ENCODE results near the gene STX8.

The STX8 gene

DNA sequence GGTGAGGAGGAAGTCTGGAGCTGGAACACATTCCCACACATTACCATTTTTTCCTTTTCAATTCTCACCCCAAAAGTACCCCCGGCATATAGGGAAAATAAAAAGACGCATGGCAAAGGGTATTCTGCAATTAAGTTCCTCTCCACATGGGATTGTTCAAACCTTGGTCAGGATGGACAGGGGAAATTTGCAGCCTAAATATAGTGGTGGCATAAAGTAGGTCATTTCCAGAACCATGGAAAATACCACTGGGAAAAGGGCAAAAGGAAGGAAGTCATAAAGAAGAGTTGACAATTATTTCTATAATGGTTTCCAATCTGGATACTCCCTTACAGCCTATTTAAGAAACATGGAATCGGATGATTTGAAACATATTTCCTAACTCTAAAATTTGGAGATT lies 135.8 kb downstream of the STX8 start:
- TF ChIP-seq POLR2A (IDR thresholded peaks at IDR 0.05; ENCODE audit: low read depth, low read length): no peak
- FAIRE-seq (no peak), DNase-seq (ENCODE audit: insufficient read length, low spot score) (no peak)

DNA sequence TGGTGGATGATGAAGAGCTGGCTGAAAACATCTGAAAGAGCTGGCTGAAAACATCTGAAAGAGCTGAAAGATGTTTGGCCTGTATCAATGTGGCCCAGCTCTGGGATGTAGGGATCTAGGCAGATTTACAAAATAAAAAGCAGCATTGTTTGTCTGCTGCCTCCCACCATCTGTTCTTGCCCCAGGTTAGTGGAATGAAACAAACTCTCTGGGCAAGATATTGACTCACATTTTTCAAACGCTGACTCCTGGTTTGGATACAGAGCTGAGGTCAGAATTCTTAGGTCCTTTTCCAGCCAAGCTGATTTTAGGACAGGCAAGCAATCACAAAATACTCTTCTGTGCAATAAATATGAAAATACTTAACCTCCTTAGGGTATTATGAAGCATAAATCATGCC lies 139.0 kb downstream of the STX8 start:
- FAIRE-seq: no peak
- DNase-seq (ENCODE audit: insufficient read length, low spot score): no peak
- no peak for TF ChIP-seq PAX5 (IDR thresholded peaks at IDR 0.05; ENCODE audit: insufficient read depth, low read length, severe bottlenecking)
- TF ChIP-seq TAF1 (IDR thresholded peaks at IDR 0.05; ENCODE audit: low read depth, low read length): no peak
- no peak for TF ChIP-seq POLR2A (IDR thresholded peaks at IDR 0.05; ENCODE audit: low read depth, low read length)
- TF ChIP-seq POLR2AphosphoS5 (IDR thresholded peaks at IDR 0.05; ENCODE audit: low read depth, low read length): no peak

DNA sequence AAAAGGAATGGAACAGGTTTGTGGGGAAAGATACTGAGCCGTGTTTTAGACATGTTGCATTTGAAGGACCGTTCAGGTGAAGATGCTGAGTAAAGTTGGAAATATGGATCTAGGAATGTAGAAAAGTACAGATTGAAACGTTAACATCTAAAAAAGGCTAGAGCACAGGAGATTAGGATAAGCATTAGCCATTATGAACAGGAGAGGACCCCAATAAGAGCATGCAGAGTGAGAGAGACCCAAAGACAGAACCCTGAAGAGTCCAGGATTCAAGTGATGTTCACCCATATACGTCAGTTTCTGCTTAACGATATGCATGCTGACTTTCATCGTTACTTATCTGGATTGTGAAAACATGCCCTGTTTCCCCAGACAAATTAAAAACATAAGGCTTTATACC lies 140.5 kb downstream of the STX8 start:
- FAIRE-seq: no peak
- no peak for TF ChIP-seq POLR2A (IDR thresholded peaks at IDR 0.05; ENCODE audit: low read depth, low read length)
- no peak for TF ChIP-seq POLR2AphosphoS5 (IDR thresholded peaks at IDR 0.05; ENCODE audit: low read depth, low read length)
- no peak for TF ChIP-seq POU2F2 (IDR thresholded peaks at IDR 0.05; ENCODE audit: low read depth, low read length)
- no peak for TF ChIP-seq TAF1 (IDR thresholded peaks at IDR 0.05; ENCODE audit: low read depth, low read length)
- no peak for TF ChIP-seq SPI1 (IDR thresholded peaks at IDR 0.05; ENCODE audit: low read depth, low read length)
- no peak for TF ChIP-seq PAX5 (IDR thresholded peaks at IDR 0.05; ENCODE audit: insufficient read depth, low read length, severe bottlenecking)
- DNase-seq (ENCODE audit: insufficient read length, low spot score): no peak

DNA sequence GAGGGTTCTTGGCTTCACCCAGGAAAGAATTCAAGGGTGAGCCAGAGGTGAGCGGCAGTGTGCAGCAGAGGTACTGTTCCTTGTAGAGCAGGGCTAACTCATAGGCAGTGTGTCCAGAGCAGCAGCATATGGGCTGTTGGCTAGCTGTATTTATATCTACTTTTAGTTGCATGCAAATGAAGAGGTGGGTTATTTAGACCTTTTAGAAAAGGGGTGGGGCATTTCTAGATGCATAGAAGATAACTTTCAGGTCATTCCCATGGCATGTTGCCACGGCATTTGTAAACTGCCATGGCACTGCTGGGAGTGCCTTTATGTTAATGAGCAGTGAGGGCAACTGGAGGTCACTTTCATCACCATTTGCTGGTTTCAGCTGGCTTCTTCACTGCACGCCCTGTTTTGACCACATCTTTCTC lies 141.0 kb downstream of the STX8 start:
- FAIRE-seq (peak; percentile 31), DNase-seq (ENCODE audit: insufficient read length, low spot score) (no peak)
- no peak for TF ChIP-seq PAX5 (IDR thresholded peaks at IDR 0.05; ENCODE audit: insufficient read depth, low read length, severe bottlenecking)
- no peak for TF ChIP-seq TAF1 (IDR thresholded peaks at IDR 0.05; ENCODE audit: low read depth, low read length)
- TF ChIP-seq POLR2AphosphoS5 (IDR thresholded peaks at IDR 0.05; ENCODE audit: low read depth, low read length): no peak
- TF ChIP-seq POU2F2 (IDR thresholded peaks at IDR 0.05; ENCODE audit: low read depth, low read length): peak; percentile 77
- TF ChIP-seq POLR2A (IDR thresholded peaks at IDR 0.05; ENCODE audit: low read depth, low read length): no peak

DNA sequence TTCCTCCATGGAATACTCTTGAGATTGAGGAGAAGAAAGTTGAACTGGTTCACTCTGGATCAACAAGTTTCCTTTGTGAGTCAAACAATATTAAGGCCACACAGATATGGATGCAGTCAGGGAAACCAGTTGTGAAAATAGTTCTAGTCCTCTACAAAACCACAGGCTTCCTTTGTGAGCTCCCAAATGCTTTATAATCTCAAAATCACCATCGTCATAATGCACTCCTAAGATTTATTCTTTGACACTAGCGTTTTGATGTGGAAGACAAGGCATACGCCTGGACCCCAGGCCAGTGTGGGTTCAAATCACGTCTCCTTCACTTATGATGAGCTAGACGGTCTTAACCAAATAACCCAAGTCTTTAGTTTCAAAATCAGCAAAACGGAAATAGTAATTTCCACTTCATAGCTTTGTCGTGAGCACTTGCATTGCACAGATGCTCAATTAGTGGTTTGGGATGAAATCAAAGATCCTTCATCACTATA lies 142.6 kb downstream of the STX8 start:
- FAIRE-seq: peak; percentile 78
- DNase-seq (ENCODE audit: insufficient read length, low spot score): no peak
- no peak for TF ChIP-seq POLR2A (IDR thresholded peaks at IDR 0.05; ENCODE audit: low read depth, low read length)
- TF ChIP-seq SPI1 (IDR thresholded peaks at IDR 0.05; ENCODE audit: low read depth, low read length): no peak
- TF ChIP-seq PAX5 (IDR thresholded peaks at IDR 0.05; ENCODE audit: insufficient read depth, low read length, severe bottlenecking): no peak
- no peak for TF ChIP-seq POLR2AphosphoS5 (IDR thresholded peaks at IDR 0.05; ENCODE audit: low read depth, low read length)
- no peak for TF ChIP-seq POU2F2 (IDR thresholded peaks at IDR 0.05; ENCODE audit: low read depth, low read length)
- TF ChIP-seq TAF1 (IDR thresholded peaks at IDR 0.05; ENCODE audit: low read depth, low read length): no peak

DNA sequence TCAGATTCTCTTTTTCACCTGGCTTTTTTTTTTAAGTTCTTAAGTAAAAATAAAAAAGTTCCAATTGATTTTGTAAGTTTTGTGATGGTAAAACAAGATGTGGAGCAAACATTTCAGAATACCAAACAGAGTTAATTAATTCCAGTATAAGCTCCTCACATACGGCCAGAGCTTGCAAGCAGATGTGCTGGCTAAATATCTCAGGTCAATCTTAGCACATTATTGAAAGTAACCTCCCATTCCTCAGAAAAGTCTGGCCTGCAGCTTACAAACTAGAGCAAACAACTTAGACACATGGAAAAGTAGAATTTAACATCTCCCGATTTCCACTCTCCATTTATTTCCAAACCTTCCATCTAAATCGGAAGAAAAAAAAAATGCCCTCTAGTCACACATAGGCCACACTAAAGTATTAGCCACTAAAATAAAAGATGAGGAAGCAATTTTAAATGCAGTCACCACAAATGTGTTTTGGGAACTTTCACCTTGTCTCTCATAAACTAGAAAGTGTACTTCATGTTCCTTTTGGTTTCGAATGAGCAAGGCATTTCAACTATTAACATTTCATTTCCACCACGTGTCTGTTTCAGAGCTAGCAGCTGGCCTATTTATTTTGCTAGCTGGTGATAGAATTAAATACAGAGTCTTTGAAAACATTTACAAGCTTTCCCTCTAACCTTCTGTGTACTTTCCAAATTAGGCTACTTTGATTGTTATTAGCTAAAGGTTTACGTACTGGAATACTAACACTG lies 143.3 kb downstream of the STX8 start:
- peak; percentile 92 for FAIRE-seq
- peak; percentile 22 for DNase-seq (ENCODE audit: insufficient read length, low spot score)
- TF ChIP-seq PAX5 (IDR thresholded peaks at IDR 0.05; ENCODE audit: insufficient read depth, low read length, severe bottlenecking) (no peak), POLR2A (IDR thresholded peaks at IDR 0.05; ENCODE audit: low read depth, low read length) (no peak), SPI1 (IDR thresholded peaks at IDR 0.05; ENCODE audit: low read depth, low read length) (no peak), POLR2AphosphoS5 (IDR thresholded peaks at IDR 0.05; ENCODE audit: low read depth, low read length) (no peak), POU2F2 (IDR thresholded peaks at IDR 0.05; ENCODE audit: low read depth, low read length) (no peak), TAF1 (IDR thresholded peaks at IDR 0.05; ENCODE audit: low read depth, low read length) (no peak)

DNA sequence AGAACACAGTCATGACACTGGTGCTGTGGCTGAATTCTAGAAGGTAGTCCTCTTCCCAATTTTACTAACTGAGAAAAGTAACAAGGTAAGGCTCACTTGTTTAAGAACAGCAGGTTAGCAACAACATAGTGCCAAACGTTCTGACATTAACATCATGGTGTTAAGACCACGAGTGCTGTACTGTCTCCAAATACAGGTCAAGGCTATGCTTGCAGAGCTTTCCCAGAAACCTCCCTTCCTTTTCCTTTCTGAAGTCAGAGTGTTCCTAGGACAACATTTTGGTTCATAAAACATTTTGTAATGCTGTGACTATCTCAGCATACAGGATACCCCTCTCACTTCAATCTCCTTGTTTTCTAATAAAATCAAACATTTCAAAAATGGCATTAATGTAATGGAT lies 144.0 kb downstream of the STX8 start:
- FAIRE-seq: peak; percentile 50
- no peak for DNase-seq (ENCODE audit: insufficient read length, low spot score)
- TF ChIP-seq POLR2AphosphoS5 (IDR thresholded peaks at IDR 0.05; ENCODE audit: low read depth, low read length): no peak
- TF ChIP-seq POLR2A (IDR thresholded peaks at IDR 0.05; ENCODE audit: low read depth, low read length): no peak
- TF ChIP-seq TAF1 (IDR thresholded peaks at IDR 0.05; ENCODE audit: low read depth, low read length): no peak
- TF ChIP-seq POU2F2 (IDR thresholded peaks at IDR 0.05; ENCODE audit: low read depth, low read length): no peak
- no peak for TF ChIP-seq PAX5 (IDR thresholded peaks at IDR 0.05; ENCODE audit: insufficient read depth, low read length, severe bottlenecking)
- no peak for TF ChIP-seq SPI1 (IDR thresholded peaks at IDR 0.05; ENCODE audit: low read depth, low read length)

DNA sequence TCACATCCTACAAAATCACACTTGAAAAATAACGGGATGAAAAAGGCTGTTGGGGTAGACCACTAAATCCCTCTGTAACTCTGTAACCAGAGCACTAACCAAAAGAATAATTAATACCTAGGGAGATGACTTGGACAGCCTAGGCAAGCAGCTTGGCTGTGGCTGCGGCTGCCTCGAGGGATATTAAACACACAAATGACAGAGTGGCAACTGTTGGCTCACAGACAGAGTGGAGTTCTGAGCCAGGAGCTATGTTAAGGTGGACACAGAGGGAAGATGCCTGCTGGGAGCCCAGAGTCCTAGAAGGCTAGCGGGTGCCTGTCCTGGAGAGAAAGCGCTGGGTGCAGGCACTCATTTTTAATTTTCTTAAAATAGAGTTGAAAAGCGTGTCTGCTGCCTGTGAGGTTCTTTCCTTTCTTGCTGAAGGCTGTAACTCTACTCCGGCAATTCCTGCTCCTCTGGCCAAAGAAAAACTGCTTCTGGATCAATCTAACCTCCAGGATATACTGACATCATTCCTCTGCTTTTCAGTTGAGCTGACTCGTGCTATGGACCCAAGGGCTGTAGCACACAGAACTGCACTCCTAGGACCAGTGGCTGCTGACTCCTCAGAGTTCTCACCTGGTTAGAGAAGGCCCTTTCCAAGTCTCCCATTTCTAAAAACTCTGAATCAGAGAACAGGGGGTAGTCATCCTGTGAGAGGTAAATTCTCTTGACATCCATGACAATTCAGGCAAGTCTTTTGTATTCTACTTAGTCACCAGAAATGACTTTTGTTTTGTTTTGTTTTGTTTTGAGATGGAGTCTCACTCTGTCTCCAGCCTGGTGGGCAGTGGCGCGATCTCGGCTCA lies 147.9 kb downstream of the STX8 start:
- FAIRE-seq: no peak
- no peak for TF ChIP-seq POLR2A (IDR thresholded peaks at IDR 0.05; ENCODE audit: low read depth, low read length)
- TF ChIP-seq POLR2AphosphoS5 (IDR thresholded peaks at IDR 0.05; ENCODE audit: low read depth, low read length): no peak
- TF ChIP-seq PAX5 (IDR thresholded peaks at IDR 0.05; ENCODE audit: insufficient read depth, low read length, severe bottlenecking): no peak
- TF ChIP-seq SPI1 (IDR thresholded peaks at IDR 0.05; ENCODE audit: low read depth, low read length): no peak
- no peak for TF ChIP-seq TAF1 (IDR thresholded peaks at IDR 0.05; ENCODE audit: low read depth, low read length)
- TF ChIP-seq POU2F2 (IDR thresholded peaks at IDR 0.05; ENCODE audit: low read depth, low read length): no peak

DNA sequence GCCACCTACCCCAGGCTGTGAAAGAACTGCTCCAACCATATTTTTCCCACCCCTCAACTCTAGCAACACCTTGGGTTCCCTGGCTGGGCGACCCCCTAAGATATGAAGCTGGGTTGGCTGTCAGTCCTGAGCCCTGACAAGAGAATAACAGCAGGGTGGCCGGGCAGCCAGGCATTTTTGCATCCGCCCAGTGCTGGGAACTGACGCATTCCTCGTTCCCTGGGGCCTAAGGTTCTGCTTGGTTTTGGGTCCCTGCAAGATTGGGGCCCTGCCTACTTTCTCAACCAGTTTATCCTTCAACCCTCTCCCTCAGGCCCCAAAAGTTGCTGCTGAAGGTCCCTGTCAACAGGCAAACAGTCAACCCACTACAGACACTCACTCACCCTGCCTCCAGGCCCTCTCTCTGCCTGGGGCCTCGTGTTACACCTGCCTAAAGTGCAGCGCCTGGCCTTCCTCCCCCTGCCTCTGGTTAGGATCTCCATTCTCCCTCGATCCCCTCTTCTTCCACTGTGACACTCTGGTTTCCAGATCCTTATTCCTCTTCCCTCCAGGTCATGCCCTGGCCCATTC lies 151.5 kb downstream of the STX8 start:
- no peak for TF ChIP-seq POLR2A (IDR thresholded peaks at IDR 0.05; ENCODE audit: low read depth, low read length)
- no peak for TF ChIP-seq SPI1 (IDR thresholded peaks at IDR 0.05; ENCODE audit: low read depth, low read length)
- no peak for TF ChIP-seq POU2F2 (IDR thresholded peaks at IDR 0.05; ENCODE audit: low read depth, low read length)
- no peak for TF ChIP-seq POLR2AphosphoS5 (IDR thresholded peaks at IDR 0.05; ENCODE audit: low read depth, low read length)
- FAIRE-seq: no peak

More for the DNA sequence above, 147.9 kb downstream of the STX8 start:
- DNase-seq (ENCODE audit: insufficient read length, low spot score): no peak

More for the DNA sequence above, 151.5 kb downstream of the STX8 start:
- no peak for DNase-seq (ENCODE audit: insufficient read length, low spot score)

Measured in GM12891 (cell line).